Prostate gland (tissue), 2 donors: Measurements from ENCODE around the gene NRARP. TPM values are rescaled to one million over a fixed set of nuclear protein-coding genes. Genes with fewer than 3 reads are reported as not detected.

Experiments
- DNase-seq: peaks from one replicate; pipeline ENCODE4 v3.0.0-alpha.2; 2019; ENCODE audit warnings: low spot score
- H3K27ac ChIP-seq, 2 donors: fragments of 200-600 bp; sonication (generic); 2 replicates each; pipeline ENCODE4 v1.5.1; 2017 to 2019
- H3K27me3 ChIP-seq: fragments of 200-600 bp; sonication (generic); replicated peaks from 2 replicates; pipeline ENCODE4 v1.5.1; 2019; ENCODE audit not compliant: insufficient read depth
- H3K36me3 ChIP-seq, 2 donors: fragments of 200-600 bp; sonication (generic); 1 replicate in 1 of 2; 2 replicates in 1 of 2; pipeline versions ENCODE4 v1.5.1 to v1.8.1; 2017 to 2019
- H3K4me1 ChIP-seq: fragments of 200-600 bp; sonication (generic); replicated peaks from 2 replicates; pipeline ENCODE4 v1.5.1; 2019
- H3K4me3 ChIP-seq, 2 donors: fragments of 200-600 bp; sonication (generic); 2 replicates each; pipeline ENCODE4 v1.5.1; 2017 to 2019
- H3K9me3 ChIP-seq: fragments of 200-600 bp; sonication (generic); 2 replicates; pipeline ENCODE4 v1.5.1; 2017
- CTCF ChIP-seq, 4 experiments: fragments of 200-600 bp in 2 of 4; fragments of 450-650 bp in 2 of 4; sonication (generic) in 2 of 4; IDR thresholded peaks; 1 replicate in 3 of 4; 2 replicates in 1 of 4; pipeline ENCODE4 v1.5.1; 2016 to 2019; ENCODE audit warnings: antibody characterized with exemption in 4 of 4, mild to moderate bottlenecking in 2 of 4, moderate library complexity in 2 of 4
- POLR2A ChIP-seq: fragments of 450-650 bp; IDR thresholded peaks from one replicate; pipeline ENCODE4 v1.6.1; 2016; ENCODE audit warnings: antibody characterized with exemption, mild to moderate bottlenecking
- POLR2AphosphoS5 ChIP-seq: sonication (generic); formaldehyde crosslinking; IDR thresholded peaks from one replicate; pipeline ENCODE4 v1.6.1; 2017; ENCODE audit warnings: antibody characterized with exemption
- WGBS: methylation state at CpG from one replicate; pipeline ENCODE4 v1.1.5; 2018; 5-methylcytosine and 5-hydroxymethylcytosine counted together
- intact Hi-C: fragments of 100-400 bp; cut with DNase I; formaldehyde crosslinking; loops from one replicate; pipeline ENCODE4 v1.14.2; 2022
- total RNA-seq, 2 donors: library from RNA; depleted of rRNA; stranded (reverse); fragments of >200 nt; gene quantifications; one replicate each; pipeline ENCODE4 v1.1.0, GENCODE V29; 2016

Gene NRARP
- total RNA-seq, 2 donors from 2014 or later: 22.4 to 24.3 TPM

- no peak for TF ChIP-seq POLR2A
- DNase-seq: no peak
- H3K4me3 ChIP-seq: no peak overlapping the region
- H3K27me3 ChIP-seq: no peaks in the 10 kb centered on the region
- no peaks in the 10 kb centered on the region for H3K9me3 ChIP-seq
- H3K36me3 ChIP-seq: no peaks in the 10 kb centered on the region
- H3K27ac ChIP-seq: no peak overlapping the region
- peaks cover 33% of the 10 kb centered on the region for H3K4me1 ChIP-seq
- intact Hi-C loops: no loop called here
- WGBS: 87% methylated on average over 11 of the region's 15 CpGs
These were observed 7.5 kb upstream of the NRARP start for GRCh38 chr9:137309368-137310188.

DNA sequence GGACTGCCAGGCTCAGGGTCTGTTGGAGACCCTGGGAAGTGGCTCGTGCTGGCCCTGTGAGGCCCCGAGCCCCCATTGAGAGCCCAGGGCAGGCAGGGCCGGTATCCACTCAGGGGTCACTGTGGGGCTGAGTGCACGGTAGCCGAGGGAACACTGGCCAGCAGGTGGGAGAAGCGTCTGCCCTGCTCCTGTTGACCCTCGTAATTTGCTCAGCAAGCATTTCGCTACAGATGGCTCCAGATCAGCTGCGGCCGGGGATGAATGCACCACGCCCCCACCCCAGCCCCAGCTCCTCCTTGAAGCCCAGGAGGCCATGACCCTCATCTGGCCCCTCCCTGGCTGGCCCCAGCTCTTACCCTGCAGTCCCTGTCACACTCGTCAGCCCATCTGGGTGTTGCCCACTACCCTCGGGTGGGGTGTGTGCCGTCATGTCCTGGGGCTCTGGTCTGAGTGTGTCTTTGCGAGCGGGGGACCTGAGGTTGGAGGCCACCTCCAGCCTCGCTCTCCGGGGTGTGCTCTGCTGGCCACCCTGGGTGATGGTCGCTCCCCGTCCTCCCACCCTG, 6.1 kb upstream of the NRARP start:
- no peak overlapping the region for H3K27ac ChIP-seq
- H3K4me3 ChIP-seq: no peak overlapping the region
- H3K36me3 ChIP-seq: no peaks in the 10 kb centered on the region
- no peaks in the 10 kb centered on the region for H3K9me3 ChIP-seq
- 50% methylated on average over 20 of the region's 20 CpGs for WGBS
- intact Hi-C loops: no loop called here
- no peaks in the 10 kb centered on the region for H3K27me3 ChIP-seq
- H3K4me1 ChIP-seq: peaks cover 40% of the 10 kb centered on the region
- no peak for TF ChIP-seq CTCF (IDR thresholded peaks at IDR 0.05)
- TF ChIP-seq POLR2AphosphoS5: no peak
- no peak for TF ChIP-seq POLR2A
- no peak for DNase-seq

DNA sequence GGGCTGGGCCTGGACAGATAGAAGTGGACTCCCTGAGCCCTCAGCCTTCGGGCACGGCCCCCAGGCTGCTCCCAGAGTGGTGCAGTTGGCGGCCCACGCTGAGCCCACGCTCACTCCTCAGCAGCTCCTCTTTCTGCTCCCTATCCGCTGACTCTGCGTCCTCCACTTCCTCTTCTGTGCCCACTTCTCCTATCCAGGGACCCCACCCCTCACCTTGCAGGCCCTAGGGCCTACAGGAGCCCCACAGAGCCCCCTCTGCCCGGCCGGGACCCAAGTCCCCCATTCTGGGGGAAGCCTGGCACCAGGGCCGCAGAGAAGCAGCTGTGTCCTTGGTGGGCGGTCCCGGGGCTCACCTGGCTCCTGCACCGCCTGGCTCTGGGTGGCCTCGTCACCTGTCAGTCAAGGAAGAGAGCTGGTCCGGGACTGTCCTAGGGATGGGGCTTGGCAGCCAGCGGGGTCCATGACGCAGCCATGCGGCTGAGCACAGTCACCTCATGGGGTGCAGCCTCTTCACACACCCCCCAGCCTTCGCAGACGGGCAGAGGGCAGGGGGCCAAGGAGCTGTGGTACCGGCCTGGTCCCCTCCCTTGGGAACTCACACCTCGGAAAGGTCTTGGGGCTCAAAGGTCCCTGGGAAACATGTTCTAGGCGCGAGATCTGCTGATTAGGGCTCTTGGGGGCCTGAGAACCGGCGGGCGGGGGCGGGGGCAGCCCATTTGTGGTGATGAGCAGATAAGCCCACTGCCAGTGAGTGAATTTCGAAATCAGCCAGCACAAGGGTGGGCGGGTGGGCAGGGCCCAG, 5.4 kb upstream of the NRARP start:
- 32% methylated on average over 28 of the region's 30 CpGs for WGBS
- Histone ChIP-seq H3K4me1 (peaks cover 46% of the 10 kb centered on the region), H3K27ac (no peak overlapping the region), H3K27me3 (no peaks in the 10 kb centered on the region), H3K9me3 (no peaks in the 10 kb centered on the region), H3K4me3 (no peak overlapping the region), H3K36me3 (no peaks in the 10 kb centered on the region)
- no peak for DNase-seq
- intact Hi-C loops: no loop called here
- TF ChIP-seq POLR2AphosphoS5 (no peak), POLR2A (peak; percentile 9)

- Histone ChIP-seq H3K27ac (no peak overlapping the region), H3K9me3 (no peaks in the 10 kb centered on the region), H3K27me3 (no peaks in the 10 kb centered on the region), H3K36me3 (no peaks in the 10 kb centered on the region), H3K4me3 (no peak overlapping the region), H3K4me1 (peaks cover 44% of the 10 kb centered on the region)
- intact Hi-C loops: no loop called here
- WGBS: 28% methylated on average over 18 of the region's 23 CpGs
- TF ChIP-seq POLR2A: no peak
- TF ChIP-seq POLR2AphosphoS5: no peak
- no peak for TF ChIP-seq CTCF (IDR thresholded peaks at IDR 0.05)
- DNase-seq: no peak
These were observed 4.8 kb upstream of the NRARP start for GRCh38 chr9:137306850-137307254.

- Histone ChIP-seq H3K36me3 (no peaks in the 10 kb centered on the region), H3K4me1 (peaks cover 40% of the 10 kb centered on the region), H3K27me3 (no peaks in the 10 kb centered on the region), H3K9me3 (no peaks in the 10 kb centered on the region), H3K4me3 (no peak overlapping the region), H3K27ac (peak overlapping the region; percentile 92 to 93)
- DNase-seq: peak; percentile 4
- WGBS: 26% methylated on average over 26 of the region's 30 CpGs
- no peak for TF ChIP-seq POLR2AphosphoS5
- TF ChIP-seq POLR2A: no peak
- no peak for TF ChIP-seq CTCF (IDR thresholded peaks at IDR 0.05)
- intact Hi-C loops: no loop called here
These were observed 4.2 kb upstream of the NRARP start for GRCh38 chr9:137306066-137306849.
